Dedifferentiated amniotic fluid mesenchymal stem cell (primary cell): Measurements from ENCODE around the gene KCNJ6.
"Not testable (repeated sequence)": the region's sequence is repeated elsewhere in the genome, so short reads cannot be mapped to it uniquely, and the experiment has no call there.

Source experiments
- DNase-seq: peaks from one replicate; pipeline ENCODE4 v3.0.0-alpha.2; 2016; ENCODE audit errors: extremely low spot score

Gene KCNJ6

GRCh38 chr21:37601915-37602314 is 314.3 kb downstream of the KCNJ6 start:
- no peak for DNase-seq

- DNase-seq, result no peak
Observed at GRCh38 chr21:37601027-37601426, 315.2 kb downstream of the KCNJ6 start.

GRCh38 chr21:37595944-37596343 is 320.3 kb downstream of the KCNJ6 start:
- DNase-seq, result no peak

GRCh38 chr21:37594472-37594951 is 321.7 kb downstream of the KCNJ6 start:
- no peak for DNase-seq

- no peak for DNase-seq
Observed at GRCh38 chr21:37593740-37594471, 322.4 kb downstream of the KCNJ6 start.

- no peak for DNase-seq
Observed at GRCh38 chr21:37593015-37593414, 323.2 kb downstream of the KCNJ6 start.

GRCh38 chr21:37592496-37592895 is 323.8 kb downstream of the KCNJ6 start:
- no peak for DNase-seq

- not testable (repeated sequence) for DNase-seq
Observed at GRCh38 chr21:37591994-37592393, 324.3 kb downstream of the KCNJ6 start.

- not testable (repeated sequence) for DNase-seq
Observed at GRCh38 chr21:37590836-37591235, 325.4 kb downstream of the KCNJ6 start.

- not testable (repeated sequence) for DNase-seq
Observed at GRCh38 chr21:37588644-37589043, 327.6 kb downstream of the KCNJ6 start.

GRCh38 chr21:37587635-37588177 is 328.6 kb downstream of the KCNJ6 start:
- DNase-seq, result no peak

- no peak for DNase-seq
Observed at GRCh38 chr21:37587203-37587602, 329.1 kb downstream of the KCNJ6 start.

- DNase-seq, result peak; percentile 75
Observed at GRCh38 chr21:37582590-37582989, 333.7 kb downstream of the KCNJ6 start.

- no peak for DNase-seq
Observed at GRCh38 chr21:37580666-37581065, 335.6 kb downstream of the KCNJ6 start.

GRCh38 chr21:37579356-37579755 is 336.9 kb downstream of the KCNJ6 start:
- DNase-seq, result no peak

- DNase-seq, result no peak
Observed at GRCh38 chr21:37578471-37579126, 337.7 kb downstream of the KCNJ6 start.

GRCh38 chr21:37576929-37577328 is 339.3 kb downstream of the KCNJ6 start:
- DNase-seq, result not testable (repeated sequence)

- DNase-seq, result no peak
Observed at GRCh38 chr21:37575580-37575979, 340.7 kb downstream of the KCNJ6 start.

- no peak for DNase-seq
Observed at GRCh38 chr21:37574751-37575150, 341.5 kb downstream of the KCNJ6 start.

GRCh38 chr21:37574316-37574715 is 341.9 kb downstream of the KCNJ6 start:
- DNase-seq, result no peak

- DNase-seq, result no peak
Observed at GRCh38 chr21:37571442-37571841, 344.8 kb downstream of the KCNJ6 start.

- no peak for DNase-seq
Observed at GRCh38 chr21:37568916-37569315, 347.3 kb downstream of the KCNJ6 start.

GRCh38 chr21:37568415-37568814 is 347.8 kb downstream of the KCNJ6 start:
- no peak for DNase-seq
